OCI-LY7 (cell line): ENCODE data around the gene DCAF12L1. TPM values are rescaled to one million over a fixed set of nuclear protein-coding genes. Genes with fewer than 3 reads are reported as not detected.

Experiments
- BruUV-seq: library from RNA; stranded (reverse); fragments of 400-500 nt; replicated peaks from 2 replicates; lab custom pipeline; 2021; lab: Mats Ljungman, UMichigan
- CTCF ChIA-PET: fragments of 300-600 bp; sonication (Branson Sonifier 250); formaldehyde crosslinking; loops from one replicate; lab custom pipeline; 2022; ENCODE audit warnings: antibody characterized with exemption; ENCODE audit not compliant: unreplicated experiment; lab: Charles Lee
- POLR2A ChIA-PET: fragments of 300-600 bp; sonication (Branson Sonifier 250); formaldehyde crosslinking; loops from one replicate; lab custom pipeline; 2022; ENCODE audit warnings: antibody characterized with exemption; lab: Charles Lee
- DNase-seq: peaks from one replicate; pipeline ENCODE4 v3.0.0-alpha.2; 2015; ENCODE audit warnings: low spot score
- H2AFZ ChIP-seq: fragments of 200-600 bp; sonication (generic), shearing (Covaris generic); 2 replicates; pipeline ENCODE4 v1.6.1; 2014; ENCODE audit warnings: mild to moderate bottlenecking, antibody characterized with exemption, low read length, moderate library complexity
- H3K27ac ChIP-seq: fragments of 200-600 bp; sonication (generic); 2 replicates; pipeline ENCODE4 v1.5.1; 2014; ENCODE audit warnings: mixed run types, low read depth, mild to moderate bottlenecking, moderate library complexity, low read length, inconsistent platforms; ENCODE audit not compliant: poor library complexity, severe bottlenecking
- H3K36me3 ChIP-seq: fragments of 200-600 bp; sonication (generic); 2 replicates; pipeline ENCODE4 v1.6.1; 2014; ENCODE audit warnings: mild to moderate bottlenecking, antibody characterized with exemption, low read length, moderate library complexity, mixed read lengths; ENCODE audit not compliant: insufficient read depth
- H3K4me1 ChIP-seq: fragments of 200-600 bp; sonication (generic); 2 replicates; pipeline ENCODE4 v1.5.1; 2014; ENCODE audit warnings: mild to moderate bottlenecking, low read length; ENCODE audit not compliant: insufficient read depth, poor library complexity, severe bottlenecking
- H3K4me2 ChIP-seq: fragments of 200-600 bp; sonication (generic); 2 replicates; pipeline ENCODE4 v1.6.1; 2014; ENCODE audit warnings: mild to moderate bottlenecking, low read length
- H3K4me3 ChIP-seq: fragments of 200-600 bp; sonication (generic); 2 replicates; pipeline ENCODE4 v1.5.1; 2014; ENCODE audit warnings: mild to moderate bottlenecking, low read depth, low read length; ENCODE audit not compliant: poor library complexity, severe bottlenecking
- H3K79me2 ChIP-seq: fragments of 200-600 bp; sonication (generic); 2 replicates; pipeline ENCODE4 v1.6.1; 2016; ENCODE audit warnings: low read depth, mild to moderate bottlenecking, low read length, moderate library complexity, mixed read lengths; ENCODE audit not compliant: insufficient read depth
- H3K9me2 ChIP-seq: fragments of 200-600 bp; sonication (generic); 2 replicates; pipeline ENCODE4 v1.6.1; 2016; ENCODE audit warnings: mild to moderate bottlenecking, low read length, mixed read lengths; ENCODE audit not compliant: insufficient read depth
- H3K9me3 ChIP-seq: fragments of 200-600 bp; sonication (generic); 2 replicates; pipeline ENCODE4 v1.6.1; 2014; ENCODE audit warnings: mild to moderate bottlenecking, mixed run types, low read length, mixed read lengths
- H4K20me1 ChIP-seq: fragments of 200-600 bp; sonication (generic); 2 replicates; pipeline ENCODE4 v1.6.1; 2014; ENCODE audit warnings: mild to moderate bottlenecking, antibody characterized with exemption, low read length, moderate library complexity, mixed read lengths; ENCODE audit not compliant: insufficient read depth
- CTCF ChIP-seq: fragments of 200-600 bp; sonication (generic); conservative IDR thresholded peaks from 2 replicates; pipeline ENCODE4 v1.5.1; 2014; ENCODE audit warnings: mild to moderate bottlenecking, antibody characterized with exemption, low read length, moderate library complexity, mixed read lengths
- EZH2phosphoT487 ChIP-seq: fragments of 200-600 bp; sonication (generic); IDR thresholded peaks from 2 replicates; pipeline ENCODE4 v1.6.1; 2018; ENCODE audit warnings: low read depth, borderline replicate concordance, mild to moderate bottlenecking, mixed run types, antibody characterized with exemption, low read length, moderate library complexity, mixed read lengths
- intact Hi-C: fragments of 100-400 bp; cut with micrococcal nuclease; formaldehyde crosslinking; loops from one replicate; pipeline ENCODE4 v1.10.0; 2022; ENCODE audit not compliant: unreplicated experiment
- total RNA-seq, 2 experiments: library from RNA; depleted of rRNA in 1 of 2; stranded (reverse); fragments of >200 nt in 1 of 2; shearing (Covaris generic) in 1 of 2; gene quantifications; 2 replicates each; pipeline ENCODE4 v1.2.3, GENCODE V29; 2014 to 2022

Gene DCAF12L1
- total RNA-seq, 2 experiments from 2014 or later: not detected

GRCh38 chrX:126557151-126557550 is 4.5 kb upstream of the DCAF12L1 start:
- no peaks in the 10 kb centered on the region for H4K20me1 ChIP-seq
- H3K4me1 ChIP-seq: no peaks in the 10 kb centered on the region
- POLR2A ChIA-PET: no interaction called here
- no peaks in the 10 kb centered on the region for H3K79me2 ChIP-seq
- H3K4me2 ChIP-seq: no peak overlapping the region
- intact Hi-C loops: no loop called here
- no TSS peak for BruUV-seq
- no peaks in the 10 kb centered on the region for H3K9me3 ChIP-seq
- CTCF ChIA-PET: no interaction called here
- no peaks in the 10 kb centered on the region for H3K9me2 ChIP-seq
- no peak for DNase-seq
- H3K27ac ChIP-seq: no peak overlapping the region
- TF ChIP-seq CTCF (no peak), EZH2phosphoT487 (no peak)
- H2AFZ ChIP-seq: no peak overlapping the region
- no peak overlapping the region for H3K4me3 ChIP-seq
- H3K36me3 ChIP-seq: no peaks in the 10 kb centered on the region

DNA sequence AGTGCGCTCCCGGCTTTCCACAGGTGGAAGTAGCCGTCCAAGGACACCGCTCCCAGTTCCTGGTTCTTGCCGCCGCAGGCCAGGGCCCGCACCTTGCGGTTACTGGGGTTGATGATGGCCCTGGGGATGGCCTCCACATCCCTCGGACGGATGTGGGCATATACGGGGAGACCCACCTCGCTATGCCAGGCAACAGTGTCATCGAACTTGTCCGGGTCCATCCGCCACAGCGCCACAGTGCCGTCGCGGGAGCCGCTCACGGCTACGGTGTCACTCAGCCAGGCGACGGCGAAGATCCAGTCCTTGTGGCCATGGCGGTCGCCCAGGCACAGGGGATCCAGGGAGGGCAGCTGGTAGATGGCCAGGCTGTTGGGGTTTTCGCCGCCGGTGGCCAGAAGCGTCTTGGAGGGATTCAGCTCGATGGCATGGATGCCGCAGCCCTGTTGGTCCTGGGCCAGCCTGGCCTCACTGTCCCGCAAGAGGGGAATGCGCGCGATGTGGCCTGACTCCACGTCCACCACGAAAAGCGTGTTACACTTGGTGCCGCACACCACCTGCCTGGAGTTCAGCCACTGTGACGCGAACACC is 795 bp downstream of the DCAF12L1 start:
- intact Hi-C loops: no loop called here
- Histone ChIP-seq H3K9me2 (no peaks in the 10 kb centered on the region), H3K9me3 (no peaks in the 10 kb centered on the region), H2AFZ (no peak overlapping the region), H4K20me1 (no peaks in the 10 kb centered on the region), H3K79me2 (no peaks in the 10 kb centered on the region), H3K27ac (no peak overlapping the region), H3K4me1 (no peaks in the 10 kb centered on the region), H3K4me3 (no peak overlapping the region), H3K36me3 (no peaks in the 10 kb centered on the region), H3K4me2 (no peak overlapping the region)
- DNase-seq: no peak
- CTCF ChIA-PET: no interaction called here
- no peak for TF ChIP-seq CTCF
- TF ChIP-seq EZH2phosphoT487: no peak
- BruUV-seq: no TSS peak
- POLR2A ChIA-PET: no interaction called here

DNA sequence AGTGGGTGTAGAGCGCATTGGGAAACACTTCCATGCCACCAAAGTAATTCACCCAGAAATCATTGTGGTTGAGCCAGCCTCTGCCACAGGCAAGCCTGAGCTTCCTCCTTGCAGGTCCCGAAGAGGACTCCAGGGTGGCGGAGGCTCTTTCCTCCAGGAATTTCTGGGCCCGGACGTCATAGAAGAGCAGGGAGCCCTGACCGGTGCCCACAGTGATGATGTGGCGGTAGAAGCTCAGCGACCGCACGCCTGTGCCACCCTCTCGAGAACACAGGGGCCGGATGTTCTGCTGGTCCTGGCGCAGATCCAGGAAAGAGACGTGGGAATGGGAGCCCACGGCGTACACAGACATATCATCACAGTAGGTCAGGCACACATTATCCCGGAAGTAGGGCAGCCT is 1.3 kb downstream of the DCAF12L1 start:
- BruUV-seq: no TSS peak
- Histone ChIP-seq H3K36me3 (no peaks in the 10 kb centered on the region), H3K27ac (no peak overlapping the region), H2AFZ (no peak overlapping the region), H4K20me1 (no peaks in the 10 kb centered on the region), H3K4me3 (no peak overlapping the region), H3K79me2 (no peaks in the 10 kb centered on the region), H3K9me3 (no peaks in the 10 kb centered on the region), H3K4me2 (no peak overlapping the region), H3K4me1 (no peaks in the 10 kb centered on the region), H3K9me2 (no peaks in the 10 kb centered on the region)
- no peak for TF ChIP-seq EZH2phosphoT487
- no peak for TF ChIP-seq CTCF
- POLR2A ChIA-PET: no interaction called here
- DNase-seq: no peak
- intact Hi-C loops: no loop called here
- CTCF ChIA-PET: no interaction called here
